ENCODE results near the gene OBSL1.

OBSL1 gene

GRCh38 chr2:219511547-219512325, 59.6 kb downstream of the OBSL1 start:
- no peak for DNase-seq

DNA sequence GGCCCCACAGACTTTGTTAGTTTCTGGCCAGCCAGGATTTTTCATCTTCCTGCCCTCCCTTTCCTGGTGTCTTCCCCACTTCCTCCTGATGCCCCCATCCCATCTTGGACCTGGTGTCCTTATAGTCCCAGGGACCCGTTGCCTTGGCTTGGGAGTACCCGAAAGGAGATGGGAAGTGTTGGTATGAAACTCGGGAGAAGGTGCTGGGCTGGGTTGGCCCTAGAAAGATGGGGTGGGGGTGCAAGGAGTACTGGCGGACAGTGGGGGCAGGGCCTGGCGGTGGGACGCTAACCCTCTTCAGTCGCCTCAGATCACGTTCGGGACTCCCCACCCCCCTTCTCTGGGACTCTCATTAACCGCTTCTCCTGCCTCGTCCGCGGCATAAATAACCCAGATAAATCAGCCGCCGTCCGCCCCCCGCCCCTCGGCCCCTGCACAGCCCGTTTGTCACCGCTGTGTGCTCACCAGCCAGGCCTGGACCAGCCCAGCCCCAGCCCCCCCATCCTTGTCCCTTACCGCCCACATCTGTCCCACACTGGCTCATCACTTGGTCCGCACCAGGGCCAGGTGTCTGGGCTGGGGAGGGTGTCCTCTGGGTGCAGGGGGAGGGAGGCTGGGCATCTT, 60.7 kb downstream of the OBSL1 start:
- no peak for DNase-seq

DNA sequence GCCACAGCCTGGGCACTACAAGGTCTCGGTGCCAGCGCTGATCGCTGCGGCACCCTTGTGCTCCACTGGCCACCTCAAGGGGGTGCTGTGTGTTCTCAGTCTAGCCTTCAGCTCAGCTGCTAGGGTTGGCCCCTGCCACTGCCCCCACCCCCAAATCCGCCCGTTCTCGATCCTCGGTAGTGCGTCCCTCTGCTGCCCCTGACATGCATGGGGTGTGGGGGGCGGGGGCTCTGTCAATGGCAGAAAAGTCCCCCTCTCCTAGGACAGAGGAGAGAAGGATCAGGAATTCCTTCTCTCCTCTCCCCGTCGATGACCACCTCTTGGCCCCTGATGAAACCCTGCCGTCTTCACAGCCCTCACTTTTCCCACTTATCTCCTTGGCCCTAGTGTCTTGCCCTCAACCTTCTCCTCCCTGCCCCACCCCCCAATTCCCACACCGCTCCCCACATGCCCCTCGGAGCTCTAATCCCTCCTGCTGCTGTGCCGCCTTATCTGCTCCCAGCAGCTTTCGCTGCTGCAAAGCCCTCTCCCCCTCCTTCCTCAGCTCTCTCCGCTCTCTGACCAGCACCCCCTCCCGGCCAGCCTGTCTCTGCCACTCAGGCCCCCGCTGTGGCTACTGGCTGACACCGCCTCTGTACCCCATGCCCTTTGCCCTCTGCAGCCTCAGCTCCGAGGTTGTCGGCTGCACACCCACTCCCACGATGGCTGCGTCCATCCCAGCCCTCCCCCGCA, 61.4 kb downstream of the OBSL1 start:
- peak; percentile 57 to 61 for DNase-seq

DNA sequence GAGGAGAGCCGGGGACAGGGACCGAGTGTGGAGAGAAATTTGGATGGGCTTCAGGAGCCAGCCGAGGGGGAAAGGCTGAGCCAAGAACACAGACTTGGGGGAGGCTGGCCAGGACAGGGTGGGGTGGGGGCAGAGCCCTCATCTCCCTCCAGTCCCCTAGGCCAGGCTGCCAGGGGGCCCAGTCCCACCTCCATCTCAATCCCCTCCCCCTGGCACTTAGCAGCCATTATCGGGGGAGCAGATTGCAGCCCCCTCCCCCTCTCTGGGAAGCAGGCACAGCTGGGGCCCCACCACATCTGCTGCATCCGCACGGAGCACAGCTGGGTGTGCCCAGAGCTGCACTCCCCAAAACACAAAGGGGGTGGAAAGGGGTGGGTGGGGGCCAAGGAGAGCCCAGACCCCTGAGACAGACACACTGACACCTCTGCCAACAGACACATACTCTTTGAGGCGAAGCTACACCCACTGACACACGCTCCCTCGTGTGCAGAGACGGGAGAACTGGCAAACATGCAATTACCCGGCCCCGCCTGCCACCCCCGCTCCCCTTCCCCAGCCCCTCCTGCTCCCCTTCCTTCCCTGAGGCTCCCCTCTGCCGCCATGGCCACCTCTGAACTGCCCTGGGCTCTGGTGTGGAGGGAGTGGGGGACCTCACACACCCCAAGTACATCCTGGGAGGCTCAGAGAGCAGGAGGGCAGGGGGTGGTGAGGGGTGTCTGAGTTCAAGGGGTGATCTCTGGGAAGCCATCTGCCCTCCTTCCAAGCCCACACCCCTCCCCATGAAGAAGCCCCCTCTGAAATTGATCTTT, 62.2 kb downstream of the OBSL1 start:
- DNase-seq: no peak

DNA sequence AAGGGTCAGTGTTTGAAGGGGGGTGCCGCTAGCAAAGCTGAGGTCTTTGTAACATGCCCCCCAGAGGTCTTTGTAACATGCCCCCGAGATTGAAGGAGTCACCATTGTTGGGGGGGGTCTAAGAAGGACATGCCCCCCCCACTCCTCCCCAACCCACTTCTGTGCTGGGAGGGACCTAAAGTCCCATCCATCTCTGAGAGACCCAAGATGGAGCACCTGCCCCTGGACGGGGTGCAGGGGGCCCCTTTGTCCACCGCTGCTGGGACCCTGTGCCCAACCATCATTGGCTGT, 63.0 kb downstream of the OBSL1 start:
- DNase-seq: no peak

DNA sequence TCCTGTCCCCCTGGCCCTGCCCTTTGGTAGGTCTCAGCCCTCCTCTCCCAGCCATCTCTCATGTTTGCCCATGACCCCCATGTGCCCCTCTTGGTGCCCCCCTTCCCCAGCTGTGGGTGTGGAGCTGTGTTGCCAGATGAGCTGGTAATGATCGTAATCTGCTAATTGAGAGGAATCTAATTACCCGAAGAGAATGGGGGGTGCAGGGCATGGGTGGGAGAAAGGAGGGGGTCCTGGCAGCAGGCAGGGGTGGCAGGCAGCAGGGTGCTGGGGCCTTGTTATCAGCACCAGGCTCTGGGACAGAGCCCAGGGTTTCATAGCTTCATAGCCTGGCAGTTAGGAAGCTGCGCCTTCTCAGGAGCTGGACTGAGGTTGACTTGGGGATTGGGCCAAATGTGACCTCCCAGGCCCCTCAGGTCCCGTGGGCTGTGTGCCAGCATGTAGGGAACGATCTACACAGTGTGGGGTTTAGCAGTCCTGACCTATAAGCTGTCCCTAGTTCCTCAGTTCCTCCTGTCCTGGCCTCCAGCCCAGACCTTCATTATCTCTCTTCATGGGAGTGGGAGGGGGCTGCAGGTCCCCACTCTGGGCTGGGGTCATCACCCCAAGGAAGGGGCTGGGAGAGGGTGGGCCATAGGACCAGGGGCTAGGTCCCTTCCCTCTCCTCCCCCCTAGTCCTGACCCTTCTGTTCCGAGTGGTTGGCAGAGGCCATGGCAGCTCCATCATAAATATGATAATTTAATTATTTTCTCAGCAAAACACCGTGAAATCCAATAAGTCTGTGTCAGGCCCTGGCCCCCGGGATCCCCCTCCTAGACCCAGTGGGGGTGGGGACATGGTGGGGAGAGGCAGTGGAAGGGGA, 63.5 kb downstream of the OBSL1 start:
- DNase-seq: no peak

- DNase-seq: no peak
These were observed 64.4 kb downstream of the OBSL1 start for GRCh38 chr2:219506802-219507526.

DNA sequence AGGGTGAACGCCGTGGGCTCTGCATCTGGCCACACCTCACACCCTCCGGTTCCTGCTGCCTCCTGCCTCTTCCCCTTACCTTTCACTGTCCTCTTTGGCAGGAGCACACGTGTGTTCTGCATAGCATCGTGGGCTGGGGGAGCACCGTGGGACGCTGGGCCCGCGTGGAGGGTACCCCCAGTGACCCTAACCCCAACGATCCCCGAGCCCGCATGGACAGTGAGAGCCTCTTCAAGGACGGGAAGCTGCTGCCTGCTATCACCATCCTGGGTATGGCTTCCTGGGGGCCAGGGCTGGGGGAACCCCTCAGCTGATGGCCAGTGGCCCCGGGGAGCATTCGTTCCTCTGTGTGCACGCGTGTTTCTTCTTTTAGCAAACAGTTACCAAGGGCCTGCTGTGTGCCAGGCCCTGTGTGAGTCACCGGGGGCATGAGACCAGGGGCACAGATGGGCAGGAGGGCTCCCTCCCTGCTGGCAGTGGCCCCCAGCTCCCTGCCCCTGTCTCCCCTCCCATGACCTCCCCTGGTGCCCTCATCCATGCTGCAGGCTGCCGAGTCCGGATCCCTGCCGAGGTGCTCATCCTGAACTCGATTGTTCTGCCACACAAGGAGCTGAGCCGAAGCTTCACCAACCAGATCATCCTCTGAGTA, 65.1 kb downstream of the OBSL1 start:
- no peak for DNase-seq

DNA sequence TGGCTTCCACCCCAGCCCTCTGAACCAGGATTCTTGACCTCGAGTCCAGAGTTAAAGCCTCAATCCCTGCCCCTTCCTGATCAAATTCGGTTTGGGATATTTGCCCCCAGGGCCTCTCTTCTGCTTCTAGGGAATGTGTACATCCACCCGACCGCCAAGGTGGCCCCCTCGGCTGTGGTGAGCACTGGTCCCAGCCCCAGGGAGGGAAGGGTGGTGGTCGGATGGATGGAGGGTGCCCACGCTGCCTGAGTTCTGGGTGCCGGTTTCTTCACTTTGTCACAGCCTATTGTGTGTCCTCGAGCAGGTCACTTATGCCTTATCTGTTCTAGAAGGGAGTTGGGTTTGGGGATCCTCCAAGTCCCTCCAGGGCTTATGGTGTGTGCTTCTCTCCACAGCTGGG, 65.8 kb downstream of the OBSL1 start:
- DNase-seq: no peak

DNA sequence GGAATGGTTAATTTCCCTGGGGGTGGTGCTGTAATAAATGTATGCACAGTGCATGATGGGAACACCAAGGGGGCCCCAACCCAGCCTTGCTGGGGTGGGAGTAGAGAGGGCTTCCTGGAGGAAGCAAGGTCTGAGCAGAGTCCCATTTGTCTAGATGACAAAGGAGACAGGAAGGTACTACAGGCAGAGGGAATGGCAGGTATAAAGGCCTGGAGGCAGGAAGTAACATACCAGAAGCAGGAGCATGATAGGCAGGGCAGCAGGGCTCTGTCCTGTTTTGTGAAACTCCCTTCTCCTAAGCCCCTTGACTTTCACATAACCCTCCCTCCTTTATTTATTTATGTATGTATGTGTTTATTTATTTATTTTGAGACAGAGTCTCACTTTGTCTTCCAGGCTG, 68.7 kb downstream of the OBSL1 start:
- no peak for DNase-seq

GRCh38 chr2:219501849-219502248, 69.5 kb downstream of the OBSL1 start:
- DNase-seq: no peak

Data from activated CD4-positive, alpha-beta T cell treated with anti-CD3 and anti-CD28 coated beads, Interleukin-2, amount 50 U/mL, for 48 hours (primary cell).